GM18867 (cell line): ENCODE results near the gene NEMP1.
"Not testable (repeated sequence)": the region's sequence is repeated elsewhere in the genome, so short reads cannot be mapped to it uniquely, and the experiment has no call there.

Experiments
- ATAC-seq: cut with Tn5 transposase; IDR thresholded peaks from one replicate; pipeline ENCODE4 v1.9.1; 2021; ENCODE audit warnings: mild to moderate bottlenecking, moderate library complexity; ENCODE audit not compliant: unreplicated experiment

The NEMP1 gene

GRCh38 chr12:57057067-57057751 is 21.4 kb downstream of the NEMP1 start:
- no peak for ATAC-seq

- no peak for ATAC-seq
These were observed 22.8 kb downstream of the NEMP1 start for GRCh38 chr12:57055824-57056223.

GRCh38 chr12:57053901-57054300 is 24.7 kb downstream of the NEMP1 start:
- not testable (repeated sequence) for ATAC-seq

DNA sequence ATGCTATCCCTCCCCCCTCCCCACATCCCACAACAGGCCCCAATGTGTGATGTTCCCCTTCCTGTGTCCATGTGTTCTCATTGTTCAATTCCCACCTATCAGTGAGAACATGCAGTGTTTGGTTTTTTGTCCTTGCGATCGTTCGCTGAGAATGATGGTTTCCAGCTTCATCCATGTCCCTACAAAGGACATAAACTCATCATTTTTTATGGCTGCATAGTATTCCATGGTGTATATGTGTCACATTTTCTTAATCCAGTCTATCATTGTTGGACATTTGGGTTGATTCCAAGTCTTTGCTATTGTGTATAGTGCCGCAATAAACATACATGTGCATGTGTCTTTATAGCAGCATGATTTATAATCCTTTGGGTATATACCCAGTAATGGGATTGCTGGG is 25.4 kb downstream of the NEMP1 start:
- ATAC-seq, result not testable (repeated sequence)

- no peak for ATAC-seq
These were observed 27.6 kb downstream of the NEMP1 start for GRCh38 chr12:57051011-57051410.

DNA sequence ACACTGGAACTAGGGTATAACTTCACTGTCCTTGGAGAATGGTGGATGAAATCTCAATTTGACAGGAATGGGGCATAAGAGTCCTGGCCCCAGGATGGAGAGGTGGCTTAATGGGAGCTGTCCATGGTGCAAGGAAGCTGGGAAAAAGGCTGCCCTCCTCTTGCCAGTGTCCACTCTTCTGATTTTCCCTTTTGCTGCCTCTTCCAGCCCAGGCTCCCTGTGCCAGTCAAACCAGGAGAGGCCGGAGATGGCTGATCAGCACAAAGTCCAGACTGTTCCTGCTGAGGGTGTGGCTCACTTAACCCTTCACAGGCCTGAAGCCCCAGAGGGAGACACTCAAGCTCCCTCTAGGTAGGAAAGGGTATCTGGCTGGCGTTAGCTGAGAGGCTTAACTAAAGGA is 28.7 kb downstream of the NEMP1 start, which contains the start of gene MYO1A:
Gene MYO1A (minus strand): TSS at position 240 of the 400 bp plus-strand sequence. CDS start 1,806 bp downstream, outside the sequence.
- no peak for ATAC-seq

- ATAC-seq, result no peak
These were observed 29.5 kb downstream of the NEMP1 start for GRCh38 chr12:57049119-57049446.

DNA sequence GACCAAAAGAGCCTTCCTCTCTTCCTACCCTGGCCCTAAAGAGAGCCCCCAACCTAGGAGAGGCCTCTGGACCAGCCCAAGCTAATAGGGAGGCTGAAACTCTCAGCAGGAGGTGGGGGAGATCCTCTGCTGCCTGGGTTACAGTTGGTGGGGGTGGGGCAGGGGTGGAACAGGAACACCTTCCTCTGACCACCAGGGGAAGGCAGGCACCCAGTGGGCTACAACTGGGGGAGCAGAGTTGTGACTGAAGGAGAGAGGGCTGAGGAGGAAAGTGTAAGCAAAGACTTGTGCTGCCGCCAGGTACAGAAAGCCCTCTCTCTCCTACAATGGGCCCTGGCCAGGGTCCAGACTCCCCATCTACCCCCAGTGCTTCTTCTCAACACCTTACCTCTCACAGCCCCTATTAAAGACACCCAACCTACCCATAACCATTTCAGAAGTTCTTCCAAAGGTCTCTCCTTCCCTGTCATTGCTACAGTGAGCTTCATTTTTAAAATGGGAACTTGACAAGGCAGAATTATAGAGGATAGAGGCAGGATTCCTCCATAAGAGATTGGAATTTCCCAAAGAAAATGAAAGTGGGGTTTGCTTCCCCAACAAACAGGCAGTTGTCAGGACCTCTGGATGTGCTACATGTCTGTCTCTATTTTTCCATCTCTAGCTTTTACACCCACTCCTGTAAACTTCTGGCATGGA is 30.0 kb downstream of the NEMP1 start:
- ATAC-seq, result no peak

- no peak for ATAC-seq
These were observed 30.6 kb downstream of the NEMP1 start for GRCh38 chr12:57047981-57048380.

DNA sequence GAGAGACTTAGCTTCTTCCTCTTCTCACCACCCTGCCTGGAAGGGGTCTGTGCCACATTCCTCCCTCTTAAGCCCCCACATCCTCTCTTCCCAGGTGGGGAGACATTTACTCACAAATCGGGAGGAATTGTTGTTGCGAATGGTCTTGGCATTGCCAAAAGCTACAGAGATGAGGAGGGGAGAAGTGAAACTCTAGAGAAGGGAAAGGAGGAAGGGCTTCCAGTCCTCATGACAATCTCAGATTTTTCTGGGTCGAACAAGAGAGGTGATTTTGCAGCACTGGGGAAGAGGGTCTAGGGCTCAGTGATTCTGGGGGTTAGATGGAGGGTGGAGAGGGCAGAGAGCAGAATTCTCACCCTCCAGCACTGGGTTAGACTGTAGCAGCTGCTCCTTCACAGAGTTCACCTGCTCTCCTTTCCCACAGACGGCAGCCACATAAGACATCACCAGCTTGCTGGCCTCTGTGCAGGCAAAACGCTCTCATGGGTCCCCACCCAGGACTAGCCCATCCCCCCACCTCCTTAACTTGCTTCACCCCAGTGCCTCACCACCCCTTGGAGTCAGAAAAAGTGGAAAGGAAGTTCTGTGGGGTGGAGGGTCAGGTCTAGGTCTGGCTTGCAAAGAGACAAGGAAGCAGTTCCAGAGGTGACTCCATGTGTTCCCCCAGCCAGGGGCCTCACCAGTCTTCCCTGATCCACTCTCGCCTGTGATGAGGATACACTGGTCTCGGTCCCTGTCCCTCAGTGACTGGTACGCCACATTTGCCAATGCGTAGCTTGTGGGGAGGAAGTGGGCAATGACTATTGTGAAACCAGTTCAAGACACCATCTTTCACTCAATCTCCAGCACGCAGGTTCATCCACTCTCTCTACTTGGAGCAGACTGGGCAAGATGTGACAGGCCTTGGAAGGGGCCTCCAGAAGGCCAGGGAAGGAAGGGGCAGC is 31.4 kb downstream of the NEMP1 start:
- no peak for ATAC-seq

DNA sequence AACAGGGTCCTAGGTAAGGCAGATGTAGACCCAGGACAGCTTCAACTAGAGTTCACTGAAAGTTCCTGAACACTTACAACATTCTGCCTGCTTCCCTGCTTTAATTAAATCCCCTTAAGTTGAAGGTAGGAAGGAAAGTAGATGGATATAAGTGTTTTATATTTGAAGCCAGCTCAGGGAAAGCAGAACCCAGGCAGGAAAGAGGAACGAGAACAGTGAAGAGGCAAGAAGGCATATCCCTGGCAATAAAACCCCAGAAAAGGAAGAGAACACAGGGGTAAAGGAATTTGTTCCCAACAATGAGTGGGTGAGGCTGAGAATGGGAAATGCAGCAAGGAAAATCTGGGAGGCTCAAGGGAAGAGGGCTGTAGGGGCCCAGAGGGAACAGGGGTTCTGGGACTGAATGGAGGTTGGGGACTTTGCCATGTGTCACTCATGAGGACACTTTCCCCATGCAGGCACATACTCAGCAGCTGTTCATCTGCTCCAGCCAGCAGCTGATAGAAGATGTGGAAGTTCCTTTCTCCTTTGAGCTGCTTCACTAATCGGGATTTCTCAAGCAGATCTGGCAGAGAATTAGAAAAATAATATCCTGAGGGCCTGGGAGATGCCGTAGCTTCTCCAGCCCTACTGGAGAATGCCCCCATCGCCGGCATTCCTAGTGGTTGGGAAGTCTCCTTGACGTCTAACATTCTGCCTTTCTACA is 32.4 kb downstream of the NEMP1 start:
- ATAC-seq, result no peak

- ATAC-seq, result no peak
These were observed 33.7 kb downstream of the NEMP1 start for GRCh38 chr12:57044889-57045288.

GRCh38 chr12:57044468-57044867 is 34.1 kb downstream of the NEMP1 start:
- no peak for ATAC-seq

DNA sequence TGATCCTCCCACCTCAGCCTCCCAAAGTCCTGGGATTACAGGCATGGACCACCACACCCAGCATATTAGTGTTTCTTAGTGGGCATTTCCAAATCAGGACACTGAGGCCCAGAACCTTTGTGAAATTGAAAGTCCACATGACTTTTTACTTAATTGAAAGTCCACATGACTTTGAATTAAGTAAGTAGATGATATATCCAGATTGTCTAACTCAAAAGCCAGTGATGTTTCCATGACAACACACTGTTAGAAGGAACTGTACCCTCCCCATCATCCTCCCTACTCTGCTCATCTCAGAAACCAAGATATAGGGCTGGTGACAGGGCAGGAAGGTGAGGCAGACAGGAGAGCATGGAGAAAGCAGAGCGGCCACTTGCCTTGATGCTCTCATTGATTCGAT is 35.9 kb downstream of the NEMP1 start:
- ATAC-seq, result no peak

- ATAC-seq, result no peak
These were observed 37.8 kb downstream of the NEMP1 start for GRCh38 chr12:57040750-57041149.

GRCh38 chr12:57040211-57040610 is 38.4 kb downstream of the NEMP1 start:
- ATAC-seq, result no peak

GRCh38 chr12:57039016-57039798 is 39.4 kb downstream of the NEMP1 start:
- ATAC-seq, result no peak

DNA sequence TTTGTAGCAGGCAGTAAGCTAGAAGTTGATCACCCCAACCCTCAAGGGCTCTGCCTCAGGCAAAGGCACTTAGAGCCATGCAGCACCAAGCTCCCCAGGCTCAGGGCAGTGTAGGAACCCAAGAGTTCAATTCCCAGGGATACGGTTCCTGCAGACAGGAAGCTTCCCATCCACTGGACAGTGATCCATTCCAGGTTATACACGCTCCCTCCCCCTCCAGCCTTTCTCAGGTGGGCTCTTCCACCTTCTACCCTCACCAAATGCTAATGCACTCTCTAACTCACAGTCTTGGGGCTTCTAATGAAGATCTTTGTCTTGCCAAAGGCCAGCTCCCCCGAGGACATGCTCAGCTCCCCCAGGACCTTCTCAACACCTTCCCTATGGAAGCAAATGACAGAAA is 41.3 kb downstream of the NEMP1 start:
- ATAC-seq, result no peak

DNA sequence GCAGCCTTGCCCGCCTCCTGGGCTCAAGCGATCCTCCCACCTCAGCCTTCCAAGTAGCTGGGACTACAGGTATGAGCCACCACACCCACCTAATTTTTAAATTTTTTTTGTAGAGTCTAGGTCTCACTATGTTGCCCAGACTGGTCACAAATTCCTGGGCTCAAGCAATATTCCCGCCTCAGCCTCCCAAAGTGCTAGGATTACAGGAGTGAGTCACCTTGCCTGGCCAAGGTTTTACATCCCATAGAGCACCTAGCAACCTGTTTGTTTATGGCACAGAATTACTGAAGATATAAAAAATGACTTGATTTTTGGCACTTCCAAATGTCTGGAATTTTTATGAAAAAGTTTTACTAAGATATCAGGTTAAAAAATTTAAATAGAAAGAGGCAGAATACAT is 45.2 kb downstream of the NEMP1 start:
- no peak for ATAC-seq

GRCh38 chr12:57031789-57032188 is 46.8 kb downstream of the NEMP1 start:
- no peak for ATAC-seq
